Measurements from ENCODE around the gene CD300H.

CD300H gene

GRCh38 chr17:74531231-74531761, 36.0 kb downstream of the CD300H start, which contains the start of gene CD300LB:
Gene CD300LB, minus strand, starts transcription at chr17:74531475. Its CDS starts 125 bp downstream, at chr17:74531350.
- peaks cover 49% of the 10 kb centered on the region for H3K27me3 Mint-ChIP-seq (ENCODE audit: low read depth)
- H3K36me3 Mint-ChIP-seq (ENCODE audit: low read depth): no peaks in the 10 kb centered on the region
- no peak within 1 kb of the TSS for H3K27ac Mint-ChIP-seq
- H3K9me3 Mint-ChIP-seq: no peaks in the 10 kb centered on the region
- H3K4me3 Mint-ChIP-seq: no peak within 1 kb of the TSS
- peaks cover 3% of the 10 kb centered on the region for H3K4me1 Mint-ChIP-seq (ENCODE audit: low read depth)

- no peak overlapping the region for H3K4me3 Mint-ChIP-seq
- H3K27ac Mint-ChIP-seq: no peak overlapping the region
- no peaks in the 10 kb centered on the region for H3K9me3 Mint-ChIP-seq
- H3K36me3 Mint-ChIP-seq (ENCODE audit: low read depth): no peaks in the 10 kb centered on the region
- peaks cover 3% of the 10 kb centered on the region for H3K4me1 Mint-ChIP-seq (ENCODE audit: low read depth)
- peaks cover 45% of the 10 kb centered on the region for H3K27me3 Mint-ChIP-seq (ENCODE audit: low read depth)
Measured at GRCh38 chr17:74530831-74531150, 36.5 kb downstream of the CD300H start.

- H3K4me1 Mint-ChIP-seq (ENCODE audit: low read depth): peaks cover 3% of the 10 kb centered on the region
- H3K9me3 Mint-ChIP-seq: no peaks in the 10 kb centered on the region
- H3K27me3 Mint-ChIP-seq (ENCODE audit: low read depth): peaks cover 41% of the 10 kb centered on the region
- no peak overlapping the region for H3K4me3 Mint-ChIP-seq
- no peaks in the 10 kb centered on the region for H3K36me3 Mint-ChIP-seq (ENCODE audit: low read depth)
- no peak overlapping the region for H3K27ac Mint-ChIP-seq
Measured at GRCh38 chr17:74529243-74529642, 38.1 kb downstream of the CD300H start.

GRCh38 chr17:74528491-74529199, 38.7 kb downstream of the CD300H start:
- Mint-ChIP-seq H3K36me3 (ENCODE audit: low read depth) (no peaks in the 10 kb centered on the region), H3K4me3 (no peak overlapping the region), H3K27ac (no peak overlapping the region), H3K9me3 (no peaks in the 10 kb centered on the region), H3K4me1 (ENCODE audit: low read depth) (peaks cover 3% of the 10 kb centered on the region), H3K27me3 (ENCODE audit: low read depth) (peaks cover 38% of the 10 kb centered on the region)

GRCh38 chr17:74527756-74528155, 39.6 kb downstream of the CD300H start:
- H3K9me3 Mint-ChIP-seq: peaks cover 6% of the 10 kb centered on the region
- H3K4me3 Mint-ChIP-seq: no peak overlapping the region
- no peaks in the 10 kb centered on the region for H3K4me1 Mint-ChIP-seq (ENCODE audit: low read depth)
- no peak overlapping the region for H3K27ac Mint-ChIP-seq
- H3K27me3 Mint-ChIP-seq (ENCODE audit: low read depth): peaks cover 29% of the 10 kb centered on the region
- no peaks in the 10 kb centered on the region for H3K36me3 Mint-ChIP-seq (ENCODE audit: low read depth)

- H3K36me3 Mint-ChIP-seq (ENCODE audit: low read depth): no peaks in the 10 kb centered on the region
- no peak overlapping the region for H3K4me3 Mint-ChIP-seq
- H3K9me3 Mint-ChIP-seq: peaks cover 6% of the 10 kb centered on the region
- H3K27ac Mint-ChIP-seq: no peak overlapping the region
- H3K27me3 Mint-ChIP-seq (ENCODE audit: low read depth): peaks cover 23% of the 10 kb centered on the region
- H3K4me1 Mint-ChIP-seq (ENCODE audit: low read depth): no peaks in the 10 kb centered on the region
Measured at GRCh38 chr17:74527081-74527480, 40.2 kb downstream of the CD300H start.

GRCh38 chr17:74526681-74527080, 40.6 kb downstream of the CD300H start:
- H3K27ac Mint-ChIP-seq: no peak overlapping the region

GRCh38 chr17:74525781-74526288, 41.5 kb downstream of the CD300H start:
- Mint-ChIP-seq H3K4me1 (ENCODE audit: low read depth) (peaks cover 2% of the 10 kb centered on the region), H3K27ac (no peak overlapping the region), H3K4me3 (no peak overlapping the region), H3K27me3 (ENCODE audit: low read depth) (peaks cover 13% of the 10 kb centered on the region), H3K36me3 (ENCODE audit: low read depth) (no peaks in the 10 kb centered on the region), H3K9me3 (peaks cover 6% of the 10 kb centered on the region)

More at GRCh38 chr17:74526681-74527080, 40.6 kb downstream of the CD300H start:
- H3K27me3 Mint-ChIP-seq (ENCODE audit: low read depth): peaks cover 20% of the 10 kb centered on the region
- peaks cover 6% of the 10 kb centered on the region for H3K9me3 Mint-ChIP-seq
- H3K4me1 Mint-ChIP-seq (ENCODE audit: low read depth): no peaks in the 10 kb centered on the region
- no peak overlapping the region for H3K4me3 Mint-ChIP-seq
- no peaks in the 10 kb centered on the region for H3K36me3 Mint-ChIP-seq (ENCODE audit: low read depth)

- no peak overlapping the region for H3K4me3 Mint-ChIP-seq
- no peaks in the 10 kb centered on the region for H3K36me3 Mint-ChIP-seq (ENCODE audit: low read depth)
- peaks cover 11% of the 10 kb centered on the region for H3K27me3 Mint-ChIP-seq (ENCODE audit: low read depth)
- peaks cover 6% of the 10 kb centered on the region for H3K9me3 Mint-ChIP-seq
- H3K27ac Mint-ChIP-seq: no peak overlapping the region
- H3K4me1 Mint-ChIP-seq (ENCODE audit: low read depth): peaks cover 2% of the 10 kb centered on the region
Measured at GRCh38 chr17:74525465-74525725, 41.9 kb downstream of the CD300H start.

GRCh38 chr17:74524653-74525464, 42.5 kb downstream of the CD300H start:
- H3K36me3 Mint-ChIP-seq (ENCODE audit: low read depth): no peaks in the 10 kb centered on the region
- H3K9me3 Mint-ChIP-seq: peaks cover 7% of the 10 kb centered on the region
- H3K4me1 Mint-ChIP-seq (ENCODE audit: low read depth): peaks cover 4% of the 10 kb centered on the region
- no peak overlapping the region for H3K27ac Mint-ChIP-seq
- H3K4me3 Mint-ChIP-seq: no peak overlapping the region
- H3K27me3 Mint-ChIP-seq (ENCODE audit: low read depth): peaks cover 9% of the 10 kb centered on the region

- Mint-ChIP-seq H3K9me3 (peaks cover 21% of the 10 kb centered on the region), H3K4me3 (no peak overlapping the region), H3K27ac (no peak overlapping the region), H3K27me3 (ENCODE audit: low read depth) (peaks cover 6% of the 10 kb centered on the region), H3K36me3 (ENCODE audit: low read depth) (peaks cover 2% of the 10 kb centered on the region), H3K4me1 (ENCODE audit: low read depth) (peaks cover 4% of the 10 kb centered on the region)
Measured at GRCh38 chr17:74523308-74523707, 44.0 kb downstream of the CD300H start.

GRCh38 chr17:74522381-74523105, 44.8 kb downstream of the CD300H start:
- no peak overlapping the region for H3K27ac Mint-ChIP-seq
- H3K4me3 Mint-ChIP-seq: no peak overlapping the region

GRCh38 chr17:74521701-74522201, 45.6 kb downstream of the CD300H start:
- no peak overlapping the region for H3K27ac Mint-ChIP-seq
- peaks cover 27% of the 10 kb centered on the region for H3K9me3 Mint-ChIP-seq
- H3K27me3 Mint-ChIP-seq (ENCODE audit: low read depth): peaks cover 6% of the 10 kb centered on the region
- no peak overlapping the region for H3K4me3 Mint-ChIP-seq
- peaks cover 2% of the 10 kb centered on the region for H3K36me3 Mint-ChIP-seq (ENCODE audit: low read depth)
- peaks cover 4% of the 10 kb centered on the region for H3K4me1 Mint-ChIP-seq (ENCODE audit: low read depth)

More at GRCh38 chr17:74522381-74523105, 44.8 kb downstream of the CD300H start:
- peaks cover 6% of the 10 kb centered on the region for H3K27me3 Mint-ChIP-seq (ENCODE audit: low read depth)
- H3K9me3 Mint-ChIP-seq: peaks cover 27% of the 10 kb centered on the region
- H3K36me3 Mint-ChIP-seq (ENCODE audit: low read depth): peaks cover 2% of the 10 kb centered on the region
- H3K4me1 Mint-ChIP-seq (ENCODE audit: low read depth): peaks cover 4% of the 10 kb centered on the region

GRCh38 chr17:74520790-74521480, 46.4 kb downstream of the CD300H start:
- Mint-ChIP-seq H3K9me3 (peaks cover 27% of the 10 kb centered on the region), H3K36me3 (ENCODE audit: low read depth) (peaks cover 2% of the 10 kb centered on the region)

More at GRCh38 chr17:74520790-74521480, 46.4 kb downstream of the CD300H start:
- Mint-ChIP-seq H3K27ac (no peak overlapping the region), H3K4me3 (no peak overlapping the region), H3K4me1 (ENCODE audit: low read depth) (peaks cover 4% of the 10 kb centered on the region), H3K27me3 (ENCODE audit: low read depth) (peaks cover 6% of the 10 kb centered on the region)
